ENCODE results near the gene PTPRG.

DNA sequence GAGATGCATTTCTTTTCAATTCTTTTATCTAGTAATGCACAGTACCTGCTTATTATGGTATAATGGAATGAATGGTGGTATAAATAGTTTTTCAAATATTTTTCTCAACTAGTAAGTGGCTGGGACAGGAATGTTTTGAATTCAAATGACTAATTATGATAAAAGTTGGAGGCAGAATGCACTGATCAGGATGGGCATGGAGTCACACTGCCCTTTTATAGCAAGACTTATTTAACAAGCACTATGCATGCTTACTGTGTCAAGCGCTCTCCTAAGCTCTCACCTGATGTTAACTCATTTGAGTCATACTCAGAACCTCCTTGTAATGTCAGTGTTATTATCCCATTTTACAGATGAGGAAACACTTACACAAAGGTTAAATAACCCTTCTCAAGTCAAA lies 590.2 kb downstream of the PTPRG start:
- TF ChIP-seq POLR2A (IDR thresholded peaks at IDR 0.05; ENCODE audit: low read depth) (no peak), POLR2AphosphoS5 (IDR thresholded peaks at IDR 0.05) (no peak)
- TF ChIP-seq, protein P1, sequence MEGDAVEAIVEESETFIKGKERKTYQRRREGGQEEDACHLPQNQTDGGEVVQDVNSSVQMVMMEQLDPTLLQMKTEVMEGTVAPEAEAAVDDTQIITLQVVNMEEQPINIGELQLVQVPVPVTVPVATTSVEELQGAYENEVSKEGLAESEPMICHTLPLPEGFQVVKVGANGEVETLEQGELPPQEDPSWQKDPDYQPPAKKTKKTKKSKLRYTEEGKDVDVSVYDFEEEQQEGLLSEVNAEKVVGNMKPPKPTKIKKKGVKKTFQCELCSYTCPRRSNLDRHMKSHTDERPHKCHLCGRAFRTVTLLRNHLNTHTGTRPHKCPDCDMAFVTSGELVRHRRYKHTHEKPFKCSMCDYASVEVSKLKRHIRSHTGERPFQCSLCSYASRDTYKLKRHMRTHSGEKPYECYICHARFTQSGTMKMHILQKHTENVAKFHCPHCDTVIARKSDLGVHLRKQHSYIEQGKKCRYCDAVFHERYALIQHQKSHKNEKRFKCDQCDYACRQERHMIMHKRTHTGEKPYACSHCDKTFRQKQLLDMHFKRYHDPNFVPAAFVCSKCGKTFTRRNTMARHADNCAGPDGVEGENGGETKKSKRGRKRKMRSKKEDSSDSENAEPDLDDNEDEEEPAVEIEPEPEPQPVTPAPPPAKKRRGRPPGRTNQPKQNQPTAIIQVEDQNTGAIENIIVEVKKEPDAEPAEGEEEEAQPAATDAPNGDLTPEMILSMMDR (IDR thresholded peaks at IDR 0.05), result no peak

Data from esophagus muscularis mucosa (tissue), 3 donors.